AG20443 (cell line): ENCODE measurements around the gene TAS2R46.
"Not testable (repeated sequence)": the region's sequence is repeated elsewhere in the genome, so short reads cannot be mapped to it uniquely, and the experiment has no call there.

Experiments
- DNase-seq: peaks from one replicate; pipeline ENCODE4 v3.0.0; 2012; ENCODE audit warnings: low spot score, mixed read lengths

Gene TAS2R46

GRCh38 chr12:11039171-11039570 is 22.9 kb downstream of the TAS2R46 start:
- DNase-seq, result no peak

GRCh38 chr12:11033959-11034358 is 28.1 kb downstream of the TAS2R46 start:
- DNase-seq, result not testable (repeated sequence)

GRCh38 chr12:11031307-11031706 is 30.8 kb downstream of the TAS2R46 start, which contains the start of gene TAS2R31:
TSS of gene TAS2R31 (minus strand) at chr12:11031407. CDS start at chr12:11031335, 72 bp downstream.
- no peak for DNase-seq

- DNase-seq, result no peak
These were observed 36.0 kb downstream of the TAS2R46 start for GRCh38 chr12:11026118-11026517.

- no peak for DNase-seq
These were observed 38.7 kb downstream of the TAS2R46 start for GRCh38 chr12:11023387-11023786.

GRCh38 chr12:11022520-11022919 is 39.6 kb downstream of the TAS2R46 start, which contains the start of gene TAS2R19:
TSS of gene TAS2R19 (minus strand) at chr12:11022620. CDS start at chr12:11022571, 49 bp downstream.
- no peak for DNase-seq

GRCh38 chr12:11016937-11017336 is 45.2 kb downstream of the TAS2R46 start:
- DNase-seq, result no peak

GRCh38 chr12:11015775-11016430 is 46.2 kb downstream of the TAS2R46 start:
- no peak for DNase-seq

GRCh38 chr12:11014234-11014633 is 47.9 kb downstream of the TAS2R46 start:
- no peak for DNase-seq
